K562 (cell line): ENCODE data around the gene CLHC1. TPM values are rescaled to one million over a fixed set of nuclear protein-coding genes. Genes with fewer than 3 reads are reported as not detected.

Experiments used
- EP300 ChIP-seq: IDR thresholded peaks from 2 replicates; pipeline ENCODE4 v1.6.1; 2012; ENCODE audit warnings: low read length, improper control_type of control experiment
- FOSL1 ChIP-seq: fragments of 200-800 bp; sonication (Bioruptor generic); conservative IDR thresholded peaks from 2 replicates; pipeline ENCODE4 v1.6.1; 2016; ENCODE audit warnings: missing genetic modification characterization, missing compliant biosample characterization
- FUS ChIP-seq: fragments of 200-400 bp; formaldehyde crosslinking; optimal IDR thresholded peaks from 2 replicates; pipeline ENCODE3; 2017; ENCODE audit warnings: low read depth, low read length
- GABPA ChIP-seq: fragments of 200-800 bp; sonication (Bioruptor generic); conservative IDR thresholded peaks from 2 replicates; pipeline ENCODE4 v1.6.1; 2016; ENCODE audit warnings: low read depth, missing genetic modification characterization, missing compliant biosample characterization
- KDM5B ChIP-seq: fragments of 200-600 bp; sonication (generic); IDR thresholded peaks from 2 replicates; pipeline ENCODE4 v1.6.1; 2012; ENCODE audit warnings: low read depth, mild to moderate bottlenecking, moderate library complexity, low read length, control low read depth, inconsistent platforms; ENCODE audit not compliant: insufficient replicate concordance
- MIER1 ChIP-seq: fragments of 450-650 bp; IDR thresholded peaks from 2 replicates; pipeline ENCODE4 v1.6.1; 2016; ENCODE audit warnings: antibody characterized with exemption, mild to moderate bottlenecking, low read depth
- PBX2 ChIP-seq, 2 experiments: IDR thresholded peaks in 1 of 2; conservative IDR thresholded peaks in 1 of 2; 2 replicates each; pipeline ENCODE4 v1.6.1; 2016; ENCODE audit warnings: low read depth in 2 of 2, mild to moderate bottlenecking in 1 of 2, missing compliant biosample characterization in 1 of 2, missing genetic modification characterization in 1 of 2, moderate library complexity in 1 of 2
- PCBP1 ChIP-seq: fragments of 200-400 bp; formaldehyde crosslinking; IDR thresholded peaks from 2 replicates; pipeline ENCODE4 v1.6.1; 2018; ENCODE audit warnings: mild to moderate bottlenecking, low read depth, low read length; ENCODE audit not compliant: poor library complexity, severe bottlenecking
- PKNOX1 ChIP-seq: fragments of 450-650 bp; IDR thresholded peaks from 2 replicates; pipeline ENCODE4 v1.6.1; 2016
- SMARCA4 ChIP-seq: fragments of 450-650 bp; IDR thresholded peaks from 2 replicates; pipeline ENCODE4 v1.6.1; 2016
- TCF7L2 ChIP-seq: fragments of 150-350 bp; IDR thresholded peaks from 2 replicates; pipeline ENCODE4 v1.6.1; 2016; ENCODE audit warnings: low read depth, mild to moderate bottlenecking, low read length, moderate library complexity
- ZHX1 ChIP-seq: fragments of 150-350 bp; conservative IDR thresholded peaks from 2 replicates; pipeline ENCODE4 v1.6.1; 2014; ENCODE audit warnings: low read length
- ZNF134 ChIP-seq: fragments of 250-450 bp; sonication (Bioruptor Pico); conservative IDR thresholded peaks from 2 replicates; pipeline ENCODE4 v1.4.0; 2020
- ZNF232 ChIP-seq: sonication (generic); formaldehyde crosslinking; IDR thresholded peaks from 2 replicates; pipeline ENCODE4 v1.8.0; 2022; ENCODE audit warnings: mild to moderate bottlenecking, missing genetic modification reagents
- polyA plus RNA-seq, 8 experiments: library from polyadenylated mRNA; depleted of rRNA in 4 of 8; stranded (reverse) in 5 of 8; unstranded in 3 of 8; fragments of >200 nt; fragmentation: Nextera tagmentation in 2 of 8; fragmentation: Illumina TruSeq in 1 of 8; extraction: Ambion mirVana in 2 of 8; extraction: Trizol in 1 of 8; gene quantifications; 2 replicates each; pipeline versions ENCODE4 v1.2.1 to v1.2.3, GENCODE V29; 2011 to 2014; ENCODE audit warnings: inconsistent platforms in 1 of 8, missing spikeins in 1 of 8
- total RNA-seq, 7 experiments: library from RNA; depleted of rRNA in 6 of 7; stranded (reverse); fragments of >200 nt in 6 of 7; fragmentation: Illumina TruSeq in 2 of 7; extraction: Trizol in 2 of 7; gene quantifications; 2 replicates each; pipeline versions ENCODE4 v1.2.1 to v1.2.3, GENCODE V29; 2011 to 2021; ENCODE audit warnings: low replicate concordance in 1 of 7

The CLHC1 gene
- total and polyA plus RNA-seq, 9 of the 15 experiments (the other 6 are each of a cell fraction or from before 2014, with no cell fraction given): 3.7 to 14.3 (median 8.6) TPM

GRCh38 chr2:55268907-55269644, 37.0 kb upstream of the CLHC1 start, which contains the start of gene MTIF2 (continued):
- TF ChIP-seq PBX2 (CRISPR knock-in tag; IDR thresholded peaks at IDR 0.05; ENCODE audit: low read depth): no peak
- no peak; the same call in 1 of the 2 replicates for TF ChIP-seq PBX2 (tag; conservative IDR thresholded peaks at IDR 0.05; ENCODE audit: low read depth)
- peak; percentile 89 for TF ChIP-seq PKNOX1
- no peak for TF ChIP-seq ZNF232
- TF ChIP-seq SMARCA4: peak; percentile 80
- peak; percentile 95 for TF ChIP-seq KDM5B
- no peak for TF ChIP-seq PCBP1
- 0 out of 2 replicates have a peak, but pooled peaks have one; percentile 29 for TF ChIP-seq ZHX1
- TF ChIP-seq ZNF134 (CRISPR knock-in tag): no peak
- peak; percentile 78 for TF ChIP-seq MIER1
- TF ChIP-seq TCF7L2: no peak
- TF ChIP-seq FOSL1 (tag): peak; percentile 71
- no peak for TF ChIP-seq FUS
- TF ChIP-seq EP300: peak; percentile 50; the same call in 1 of the 2 replicates
- TF ChIP-seq GABPA (tag): peak; percentile 100
